ENCODE data around the gene PGLYRP4. TPM values are rescaled to one million over a fixed set of nuclear protein-coding genes. Genes with fewer than 3 reads are reported as not detected.
"Not testable (repeated sequence)": the region's sequence is repeated elsewhere in the genome, so short reads cannot be mapped to it uniquely, and the experiment has no call there.

Gene PGLYRP4
- total RNA-seq, 1 donor from 2014 or later: not detected

- Mint-ChIP-seq H3K36me3 (ENCODE audit: low read depth) (no peaks in the 10 kb centered on the region), H3K4me1 (ENCODE audit: low read depth) (peaks cover 19% of the 10 kb centered on the region), H3K4me3 (no peak overlapping the region), H3K9me3 (no peaks in the 10 kb centered on the region), H3K27me3 (ENCODE audit: insufficient read depth) (peaks cover 24% of the 10 kb centered on the region), H3K27ac (no peak overlapping the region)
- DNase-seq (ENCODE audit: low spot score): no peak
- intact Hi-C loops (cut with micrococcal nuclease): no loop called here
Measured at GRCh38 chr1:153337980-153338853, 10.4 kb downstream of the PGLYRP4 start.

- intact Hi-C loops (cut with micrococcal nuclease): no loop called here
- Mint-ChIP-seq H3K27me3 (ENCODE audit: insufficient read depth) (peaks cover 23% of the 10 kb centered on the region), H3K4me3 (no peak overlapping the region)
Measured at GRCh38 chr1:153336650-153337049, 12.0 kb downstream of the PGLYRP4 start.

GRCh38 chr1:153333902-153334301 is 14.7 kb downstream of the PGLYRP4 start:
- Mint-ChIP-seq H3K4me3 (no peak overlapping the region), H3K27ac (no peak overlapping the region), H3K9me3 (no peaks in the 10 kb centered on the region), H3K27me3 (ENCODE audit: insufficient read depth) (peaks cover 31% of the 10 kb centered on the region), H3K4me1 (ENCODE audit: low read depth) (no peaks in the 10 kb centered on the region), H3K36me3 (ENCODE audit: low read depth) (no peaks in the 10 kb centered on the region)
- intact Hi-C loops (cut with micrococcal nuclease): no loop called here
- DNase-seq (ENCODE audit: low spot score): no peak

More at GRCh38 chr1:153336650-153337049, 12.0 kb downstream of the PGLYRP4 start:
- Mint-ChIP-seq H3K9me3 (no peaks in the 10 kb centered on the region), H3K4me1 (ENCODE audit: low read depth) (peaks cover 12% of the 10 kb centered on the region), H3K27ac (no peak overlapping the region), H3K36me3 (ENCODE audit: low read depth) (no peaks in the 10 kb centered on the region)
- DNase-seq (ENCODE audit: low spot score): no peak

GRCh38 chr1:153324912-153325311 is 23.7 kb downstream of the PGLYRP4 start:
- DNase-seq (ENCODE audit: low spot score): no peak
- intact Hi-C loops (cut with micrococcal nuclease): no loop called here
- peaks cover 18% of the 10 kb centered on the region for H3K27me3 Mint-ChIP-seq (ENCODE audit: insufficient read depth)
- no peak overlapping the region for H3K4me3 Mint-ChIP-seq
- H3K27ac Mint-ChIP-seq: no peak overlapping the region
- H3K4me1 Mint-ChIP-seq (ENCODE audit: low read depth): no peaks in the 10 kb centered on the region
- H3K36me3 Mint-ChIP-seq (ENCODE audit: low read depth): no peaks in the 10 kb centered on the region
- H3K9me3 Mint-ChIP-seq: peaks cover 14% of the 10 kb centered on the region

- Mint-ChIP-seq H3K27me3 (ENCODE audit: insufficient read depth) (peaks cover 9% of the 10 kb centered on the region), H3K4me3 (no peak overlapping the region), H3K9me3 (peaks cover 14% of the 10 kb centered on the region), H3K4me1 (ENCODE audit: low read depth) (no peaks in the 10 kb centered on the region), H3K27ac (no peak overlapping the region), H3K36me3 (ENCODE audit: low read depth) (no peaks in the 10 kb centered on the region)
- DNase-seq (ENCODE audit: low spot score): no peak
- intact Hi-C loops (cut with micrococcal nuclease): no loop called here
Measured at GRCh38 chr1:153322568-153322967, 26.1 kb downstream of the PGLYRP4 start.

- H3K4me1 Mint-ChIP-seq (ENCODE audit: low read depth); H3K4me3 Mint-ChIP-seq; intact Hi-C loops (cut with micrococcal nuclease); H3K27ac Mint-ChIP-seq; H3K36me3 Mint-ChIP-seq (ENCODE audit: low read depth); DNase-seq (ENCODE audit: low spot score): not testable (repeated sequence)
- Mint-ChIP-seq H3K9me3 (peaks cover 14% of the 10 kb centered on the region), H3K27me3 (ENCODE audit: insufficient read depth) (peaks cover 28% of the 10 kb centered on the region)
Measured at GRCh38 chr1:153318145-153318544, 30.5 kb downstream of the PGLYRP4 start.

GRCh38 chr1:153316013-153316412 is 32.6 kb downstream of the PGLYRP4 start:
- H3K4me3 Mint-ChIP-seq; intact Hi-C loops (cut with micrococcal nuclease); DNase-seq (ENCODE audit: low spot score); H3K4me1 Mint-ChIP-seq (ENCODE audit: low read depth); H3K36me3 Mint-ChIP-seq (ENCODE audit: low read depth); H3K27ac Mint-ChIP-seq; H3K9me3 Mint-ChIP-seq: not testable (repeated sequence)
- peaks cover 24% of the 10 kb centered on the region for H3K27me3 Mint-ChIP-seq (ENCODE audit: insufficient read depth)

- H3K9me3 Mint-ChIP-seq; H3K36me3 Mint-ChIP-seq (ENCODE audit: low read depth); H3K4me1 Mint-ChIP-seq (ENCODE audit: low read depth); H3K4me3 Mint-ChIP-seq; DNase-seq (ENCODE audit: low spot score); intact Hi-C loops (cut with micrococcal nuclease); H3K27ac Mint-ChIP-seq: not testable (repeated sequence)
- peaks cover 24% of the 10 kb centered on the region for H3K27me3 Mint-ChIP-seq (ENCODE audit: insufficient read depth)
Measured at GRCh38 chr1:153314388-153314787, 34.3 kb downstream of the PGLYRP4 start.

- H3K4me3 Mint-ChIP-seq: no peak overlapping the region
- no peak for DNase-seq (ENCODE audit: low spot score)
- H3K27ac Mint-ChIP-seq: no peak overlapping the region
- intact Hi-C loops (cut with micrococcal nuclease): no loop called here
- H3K4me1 Mint-ChIP-seq (ENCODE audit: low read depth): no peaks in the 10 kb centered on the region
- H3K9me3 Mint-ChIP-seq: no peaks in the 10 kb centered on the region
- H3K36me3 Mint-ChIP-seq (ENCODE audit: low read depth): no peaks in the 10 kb centered on the region
- H3K27me3 Mint-ChIP-seq (ENCODE audit: insufficient read depth): peaks cover 24% of the 10 kb centered on the region
Measured at GRCh38 chr1:153313288-153313687, 35.4 kb downstream of the PGLYRP4 start.

- Mint-ChIP-seq H3K4me1 (ENCODE audit: low read depth) (no peaks in the 10 kb centered on the region), H3K27me3 (ENCODE audit: insufficient read depth) (peaks cover 27% of the 10 kb centered on the region), H3K4me3 (no peak within 1 kb of the TSS), H3K36me3 (ENCODE audit: low read depth) (no peaks in the 10 kb centered on the region), H3K9me3 (no peaks in the 10 kb centered on the region), H3K27ac (no peak within 1 kb of the TSS)
- no peak for DNase-seq (ENCODE audit: low spot score)
- intact Hi-C loops (cut with micrococcal nuclease): no loop called here
Measured at GRCh38 chr1:153312570-153313186, 36.0 kb downstream of the PGLYRP4 start, which contains the start of gene PGLYRP3. Gene PGLYRP3, minus strand, starts transcription at chr1:153312952. Its CDS starts 2,287 bp downstream, at chr1:153310665.

- H3K4me1 Mint-ChIP-seq (ENCODE audit: low read depth): no peaks in the 10 kb centered on the region
- no peak overlapping the region for H3K27ac Mint-ChIP-seq
- H3K27me3 Mint-ChIP-seq (ENCODE audit: insufficient read depth): peaks cover 14% of the 10 kb centered on the region
- H3K9me3 Mint-ChIP-seq: no peaks in the 10 kb centered on the region
- H3K4me3 Mint-ChIP-seq: no peak overlapping the region
- intact Hi-C loops (cut with micrococcal nuclease): no loop called here
- H3K36me3 Mint-ChIP-seq (ENCODE audit: low read depth): no peaks in the 10 kb centered on the region
- DNase-seq (ENCODE audit: low spot score): no peak
Measured at GRCh38 chr1:153310526-153310925, 38.1 kb downstream of the PGLYRP4 start.

- Mint-ChIP-seq H3K27me3 (ENCODE audit: insufficient read depth) (peaks cover 21% of the 10 kb centered on the region), H3K4me1 (ENCODE audit: low read depth) (no peaks in the 10 kb centered on the region), H3K36me3 (ENCODE audit: low read depth) (no peaks in the 10 kb centered on the region), H3K4me3 (no peak overlapping the region), H3K9me3 (no peaks in the 10 kb centered on the region), H3K27ac (no peak overlapping the region)
- DNase-seq (ENCODE audit: low spot score): no peak
- intact Hi-C loops (cut with micrococcal nuclease): no loop called here
Measured at GRCh38 chr1:153309441-153309840, 39.2 kb downstream of the PGLYRP4 start.

GRCh38 chr1:153308540-153308939 is 40.1 kb downstream of the PGLYRP4 start:
- Mint-ChIP-seq H3K27ac (no peak overlapping the region), H3K27me3 (ENCODE audit: insufficient read depth) (peaks cover 20% of the 10 kb centered on the region), H3K4me3 (no peak overlapping the region), H3K36me3 (ENCODE audit: low read depth) (no peaks in the 10 kb centered on the region), H3K4me1 (ENCODE audit: low read depth) (no peaks in the 10 kb centered on the region), H3K9me3 (no peaks in the 10 kb centered on the region)
- intact Hi-C loops (cut with micrococcal nuclease): no loop called here
- no peak for DNase-seq (ENCODE audit: low spot score)

Data from activated T-helper 1 cell treated with anti-CD3 and anti-CD28 coated beads, Interleukin-12 subunit alpha, Interleukin-12 subunit beta, Interleukin-2, Interleukin-4 antibody, amounts not matched to agents 30 ng/mL and 10 ng/mL and 1 ng/mL, durations not matched to agents 14 hours and 24 hours and 36 hours (primary cell).